ENCODE results near the gene MYRIP. TPM values are rescaled to one million over a fixed set of nuclear protein-coding genes. Genes with fewer than 3 reads are reported as not detected.
A peak's percentile ranks its signal among the peaks of the same experiment; 100 is the strongest.

Gene MYRIP
- polyA plus RNA-seq, 1 of the 3 experiments (the other 2 are of a cell fraction): 1.2 TPM

GRCh38 chr3:39917065-39917773, 107.8 kb downstream of the MYRIP start (continued):
- TF ChIP-seq CTCF (IDR thresholded peaks at IDR 0.05) (no peak), ZBTB33 (IDR thresholded peaks at IDR 0.05; ENCODE audit: borderline replicate concordance, low read depth) (no peak), RFX5 (IDR thresholded peaks at IDR 0.05; ENCODE audit: low read length) (no peak), FOXJ3 (CRISPR knock-in tag; IDR thresholded peaks at IDR 0.05) (no peak), FOXM1 (IDR thresholded peaks at IDR 0.05; ENCODE audit: low read depth) (no peak), YY1 (IDR thresholded peaks at IDR 0.05; ENCODE audit: low read depth) (no peak), TCF12 (IDR thresholded peaks at IDR 0.05) (peak; percentile 49; the same call in 1 of the 2 replicates)

- DNase-seq: no peak
- Histone ChIP-seq H3K36me3 (replicated peaks in 1 of 2; ENCODE audit: control insufficient read depth in 1 of 2, insufficient read depth in 2 of 2, low read length in 1 of 2) (no peaks in the 10 kb centered on the region), H2AFZ (ENCODE audit: low read depth) (no peak overlapping the region), H3K9me2 (no peaks in the 10 kb centered on the region), H3K9ac (no peak overlapping the region), H3K4me3 (ENCODE audit: low read depth in 2 of 2, low read length in 1 of 2) (no peak overlapping the region), H3K4me2 (no peak overlapping the region), H3K4me1 (ENCODE audit: control insufficient read depth in 1 of 2, insufficient read depth in 2 of 2, low read depth in 1 of 2, low read length in 1 of 2) (peaks cover 0 to 12% of the 10 kb centered on the region in 2 experiments; a peak in 2 of 4 replicates), H3K27ac (ENCODE audit: low read depth in 2 of 2, low read length in 1 of 2) (no peak overlapping the region), H3K9me3 (no peaks in the 10 kb centered on the region), H3K79me2 (ENCODE audit: insufficient read depth) (no peaks in the 10 kb centered on the region), H4K20me1 (ENCODE audit: insufficient read depth) (no peaks in the 10 kb centered on the region), H3K27me3 (ENCODE audit: insufficient read depth) (no peaks in the 10 kb centered on the region), H3F3A (replicated peaks; ENCODE audit: insufficient read depth) (peaks cover 24% of the 10 kb centered on the region)
- 79% methylated on average over 2 of the region's 2 CpGs for WGBS (ENCODE audit: low lambda C conversion rate)
- ChIA-PET POLR2A (no interaction called here), CTCF (no interaction called here)
- TF ChIP-seq TEAD4 (IDR thresholded peaks at IDR 0.05; ENCODE audit: borderline replicate concordance, insufficient read depth) (no peak), FOXJ3 (CRISPR knock-in tag; IDR thresholded peaks at IDR 0.05) (no peak), POLR2AphosphoS5 (IDR thresholded peaks at IDR 0.05; ENCODE audit: low read depth, low read length) (no peak)
Observed at GRCh38 chr3:39919281-39919680, 109.9 kb downstream of the MYRIP start.

GRCh38 chr3:39920271-39920670, 110.9 kb downstream of the MYRIP start:
- Histone ChIP-seq H3K27me3 (ENCODE audit: insufficient read depth) (no peaks in the 10 kb centered on the region), H4K20me1 (ENCODE audit: insufficient read depth) (no peaks in the 10 kb centered on the region), H3K9ac (no peak overlapping the region), H3K4me3 (ENCODE audit: low read depth in 2 of 2, low read length in 1 of 2) (no peak overlapping the region), H2AFZ (ENCODE audit: low read depth) (no peak overlapping the region), H3K9me3 (no peaks in the 10 kb centered on the region), H3K4me2 (no peak overlapping the region), H3K9me2 (no peaks in the 10 kb centered on the region), H3F3A (replicated peaks; ENCODE audit: insufficient read depth) (peaks cover 24% of the 10 kb centered on the region), H3K36me3 (replicated peaks in 1 of 2; ENCODE audit: control insufficient read depth in 1 of 2, insufficient read depth in 2 of 2, low read length in 1 of 2) (no peaks in the 10 kb centered on the region), H3K4me1 (ENCODE audit: control insufficient read depth in 1 of 2, insufficient read depth in 2 of 2, low read depth in 1 of 2, low read length in 1 of 2) (peaks cover 0 to 5% of the 10 kb centered on the region in 2 experiments; a peak in 2 of 4 replicates), H3K27ac (ENCODE audit: low read depth in 2 of 2, low read length in 1 of 2) (no peak overlapping the region), H3K79me2 (ENCODE audit: insufficient read depth) (no peaks in the 10 kb centered on the region)
- ChIA-PET POLR2A (no interaction called here), CTCF (no interaction called here)
- no peak for DNase-seq
- no peak for TF ChIP-seq USF2 (IDR thresholded peaks at IDR 0.05; ENCODE audit: borderline replicate concordance, low read depth, low read length)
- 34% methylated on average over 1 of the region's 1 CpG for WGBS (ENCODE audit: low lambda C conversion rate)

Measured in SK-N-SH (cell line).